Esophagus squamous epithelium (tissue), 5 donors: Measurements from ENCODE around the gene KAZN. TPM values are rescaled to one million over a fixed set of nuclear protein-coding genes. Genes with fewer than 3 reads are reported as not detected.

ENCODE experiments used
- DNase-seq: peaks from one replicate; lab custom pipeline; 2025; lab: John Stamatoyannopoulos, UW
- H3K27ac ChIP-seq, 4 donors: fragments of 200-600 bp; sonication (generic); one replicate each; pipeline ENCODE4 v1.5.1; 2016 to 2019; ENCODE audit warnings: mild to moderate bottlenecking in 1 of 4
- H3K27me3 ChIP-seq, 4 donors: fragments of 200-600 bp; sonication (generic); 1 replicate in 3 of 4; 2 replicates in 1 of 4; pipeline versions ENCODE4 v1.5.1 to v1.6.0; 2017 to 2021; ENCODE audit warnings: antibody characterized with exemption in 1 of 4
- H3K36me3 ChIP-seq, 3 donors: fragments of 200-600 bp; sonication (generic); one replicate each; pipeline ENCODE4 v1.5.1; 2016 to 2019
- H3K4me1 ChIP-seq, 3 donors: fragments of 200-600 bp; sonication (generic); one replicate each; pipeline ENCODE4 v1.5.1; 2017 to 2019
- H3K4me3 ChIP-seq, 4 donors: fragments of 200-600 bp; sonication (generic); 1 replicate in 3 of 4; 2 replicates in 1 of 4; pipeline ENCODE4 v1.5.1; 2016 to 2019; ENCODE audit warnings: mild to moderate bottlenecking in 2 of 4, moderate library complexity in 1 of 4
- H3K9me3 ChIP-seq, 3 donors: fragments of 200-600 bp; sonication (generic); one replicate each; pipeline ENCODE4 v1.5.1; 2016 to 2019
- CTCF ChIP-seq, 6 experiments: fragments of 450-650 bp in 4 of 6; fragments of 200-600 bp in 2 of 6; sonication (generic) in 2 of 6; IDR thresholded peaks; one replicate each; pipeline ENCODE4 v1.5.1; 2016 to 2019; ENCODE audit warnings: antibody characterized with exemption in 6 of 6, mild to moderate bottlenecking in 4 of 6, moderate library complexity in 4 of 6
- POLR2A ChIP-seq, 4 donors: fragments of 450-650 bp; IDR thresholded peaks; one replicate each; pipeline ENCODE4 v1.6.1; 2017; ENCODE audit warnings: antibody characterized with exemption in 4 of 4, mild to moderate bottlenecking in 4 of 4, moderate library complexity in 3 of 4
- WGBS, 2 donors: methylation state at CpG; one replicate each; pipeline ENCODE4 v1.1.5; 2018; 5-methylcytosine and 5-hydroxymethylcytosine counted together
- intact Hi-C: fragments of 100-400 bp; cut with DNase I; formaldehyde crosslinking; loops from one replicate; pipeline ENCODE4 v1.15.0; 2022
- total RNA-seq, 4 donors: library from RNA; depleted of rRNA; stranded (reverse); fragments of >200 nt; gene quantifications; one replicate each; pipeline ENCODE4 v1.1.0, GENCODE V29; 2016
- donor health status: DM: yes; HTN: yes; CAD: no.

KAZN gene
- total RNA-seq, 4 donors from 2014 or later = 25.0 to 54.5 (median 30.8) TPM

GRCh38 chr1:15096293-15096692 lies 497.8 kb downstream of the KAZN start:
- intact Hi-C loops = no loop called here
- 94 to 95% methylated on average over 4 to 6 of the region's 7 CpGs for WGBS, 2 donors
- Histone ChIP-seq H3K4me1 (peaks cover 0 to 7% (median 0%) of the 10 kb centered on the region in 3 donors), H3K36me3 (no peaks in the 10 kb centered on the region), H3K27me3 (peaks cover 0 to 20% (median 0%) of the 10 kb centered on the region in 4 donors), H3K27ac (no peak overlapping the region), H3K9me3 (no peaks in the 10 kb centered on the region), H3K4me3 (no peak overlapping the region)
- DNase-seq = no peak
- TF ChIP-seq CTCF (IDR thresholded peaks at IDR 0.05) = no peak

GRCh38 chr1:15098176-15099125 lies 500.0 kb downstream of the KAZN start:
- peaks cover 0 to 28% (median 0%) of the 10 kb centered on the region in 4 donors for H3K27me3 ChIP-seq
- no peak for DNase-seq
- no peaks in the 10 kb centered on the region for H3K9me3 ChIP-seq
- 81 to 86% methylated on average over 6 to 10 of the region's 15 CpGs for WGBS, 2 donors
- H3K36me3 ChIP-seq = no peaks in the 10 kb centered on the region
- H3K4me3 ChIP-seq = no peak overlapping the region
- intact Hi-C loops = no loop called here
- no peak overlapping the region for H3K27ac ChIP-seq
- H3K4me1 ChIP-seq = peaks cover 0 to 7% (median 0%) of the 10 kb centered on the region in 3 donors
- TF ChIP-seq CTCF (IDR thresholded peaks at IDR 0.05) (no peak), POLR2A (IDR thresholded peaks at IDR 0.05) (no peak)

- 48 to 55% methylated on average over 14 to 15 of the region's 15 CpGs for WGBS, 2 donors
- Histone ChIP-seq H3K4me1 (peaks cover 0 to 7% (median 0%) of the 10 kb centered on the region in 3 donors), H3K9me3 (peaks cover 0 to 4% (median 2%) of the 10 kb centered on the region in 3 donors), H3K4me3 (no peak overlapping the region), H3K27ac (no peak overlapping the region), H3K27me3 (peaks cover 0 to 28% (median 0%) of the 10 kb centered on the region in 4 donors), H3K36me3 (no peaks in the 10 kb centered on the region)
- DNase-seq = no peak
- intact Hi-C loops = no loop called here
- TF ChIP-seq POLR2A (IDR thresholded peaks at IDR 0.05) (no peak), CTCF (IDR thresholded peaks at IDR 0.05) (no peak)
Measured at GRCh38 chr1:15099441-15100120, 501.1 kb downstream of the KAZN start.

- no peak for TF ChIP-seq POLR2A (IDR thresholded peaks at IDR 0.05)
- TF ChIP-seq CTCF (IDR thresholded peaks at IDR 0.05) = peak; percentile 63 to 96 (median 88)
- no peak for DNase-seq
- intact Hi-C loops = no loop called here
- peaks cover 0 to 28% (median 0%) of the 10 kb centered on the region in 4 donors for H3K27me3 ChIP-seq
- H3K36me3 ChIP-seq = no peaks in the 10 kb centered on the region
- H3K4me3 ChIP-seq = no peak overlapping the region
- H3K4me1 ChIP-seq = peaks cover 0 to 7% (median 0%) of the 10 kb centered on the region in 3 donors
- H3K27ac ChIP-seq = no peak overlapping the region
- 20 to 27% methylated on average over 11 to 16 of the region's 16 CpGs for WGBS, 2 donors
- H3K9me3 ChIP-seq = peaks cover 0 to 10% (median 4%) of the 10 kb centered on the region in 3 donors
Measured at GRCh38 chr1:15100121-15100879, 501.8 kb downstream of the KAZN start.
